HepG2 (cell line): ENCODE data around the gene EMILIN1. TPM values are rescaled to one million over a fixed set of nuclear protein-coding genes. Genes with fewer than 3 reads are reported as not detected.

Experiments
- ARID2 ChIP-seq: sonication (generic); formaldehyde crosslinking; IDR thresholded peaks from 2 replicates; pipeline ENCODE4 v1.8.1; 2022; ENCODE audit warnings: mild to moderate bottlenecking, missing genetic modification reagents, borderline replicate concordance
- JARID2 ChIP-seq: sonication (generic); formaldehyde crosslinking; IDR thresholded peaks from 2 replicates; pipeline ENCODE4 v1.8.1; 2023; ENCODE audit warnings: missing genetic modification reagents, inconsistent platforms; ENCODE audit not compliant: insufficient replicate concordance
- KDM5B ChIP-seq: sonication (generic); formaldehyde crosslinking; IDR thresholded peaks from 2 replicates; pipeline ENCODE4 v1.4.0; 2020; ENCODE audit warnings: missing genetic modification reagents, mild to moderate bottlenecking, borderline replicate concordance
- NFKBIZ ChIP-seq: IDR thresholded peaks from 2 replicates; pipeline ENCODE4 v1.6.1; 2018; ENCODE audit warnings: missing genetic modification reagents, missing compliant biosample characterization
- SKI ChIP-seq: fragments of 450-650 bp; IDR thresholded peaks from one replicate; pipeline ENCODE4 v1.6.1; 2018; ENCODE audit warnings: mild to moderate bottlenecking; ENCODE audit not compliant: partially characterized antibody
- SMYD3 ChIP-seq: sonication (generic); formaldehyde crosslinking; IDR thresholded peaks from 2 replicates; pipeline ENCODE4 v1.8.1; 2023; ENCODE audit warnings: mild to moderate bottlenecking, missing genetic modification reagents
- TBX2 ChIP-seq: sonication (generic); formaldehyde crosslinking; IDR thresholded peaks from 2 replicates; pipeline ENCODE4 v1.5.0; 2020; ENCODE audit warnings: missing genetic modification reagents, mild to moderate bottlenecking, borderline replicate concordance
- ZBTB37 ChIP-seq: sonication (generic); formaldehyde crosslinking; IDR thresholded peaks from 2 replicates; pipeline ENCODE4 v1.4.0; 2020; ENCODE audit warnings: mild to moderate bottlenecking, missing genetic modification reagents
- ZNF556 ChIP-seq: sonication (generic); formaldehyde crosslinking; IDR thresholded peaks from 2 replicates; pipeline ENCODE4 v1.4.0; 2020; ENCODE audit warnings: mild to moderate bottlenecking, missing genetic modification reagents, borderline replicate concordance
- ZNF558 ChIP-seq: sonication (generic); formaldehyde crosslinking; IDR thresholded peaks from 2 replicates; pipeline ENCODE4 v1.9.0; 2022; ENCODE audit warnings: mild to moderate bottlenecking, missing genetic modification reagents, borderline replicate concordance
- ZNF703 ChIP-seq: sonication (generic); formaldehyde crosslinking; IDR thresholded peaks from 2 replicates; pipeline ENCODE4 v1.5.1; 2020; ENCODE audit warnings: missing genetic modification reagents, mild to moderate bottlenecking, moderate library complexity, borderline replicate concordance
- ZNF790 ChIP-seq: sonication (generic); formaldehyde crosslinking; IDR thresholded peaks from 2 replicates; pipeline ENCODE4 v1.8.0; 2022; ENCODE audit warnings: missing genetic modification reagents, mild to moderate bottlenecking, borderline replicate concordance
- ZNF883 ChIP-seq: sonication (generic); formaldehyde crosslinking; IDR thresholded peaks from 2 replicates; pipeline ENCODE4 v1.5.1; 2020; ENCODE audit warnings: mild to moderate bottlenecking, missing genetic modification reagents; ENCODE audit errors: not compliant biosample characterization
- ZNF891 ChIP-seq: sonication (generic); formaldehyde crosslinking; IDR thresholded peaks from 2 replicates; pipeline ENCODE4 v1.5.0; 2020; ENCODE audit warnings: mild to moderate bottlenecking, missing genetic modification reagents
- polyA plus RNA-seq, 8 experiments: library from polyadenylated mRNA; depleted of rRNA in 3 of 8; stranded (reverse) in 7 of 8; unstranded in 1 of 8; fragments of >200 nt; fragmentation: Illumina TruSeq in 4 of 8; extraction: Trizol in 4 of 8; gene quantifications; 2 replicates each; pipeline versions ENCODE4 v1.2.1 to v1.2.3, GENCODE V29; 2011 to 2016; ENCODE audit warnings: low read depth in 4 of 8, missing spikeins in 1 of 8, mixed read lengths in 1 of 8; ENCODE audit not compliant: insufficient read depth in 1 of 8
- total RNA-seq, 5 experiments: library from RNA; depleted of rRNA; stranded (reverse); fragments of >200 nt; fragmentation: Illumina TruSeq; extraction: Trizol; gene quantifications; 2 replicates each; pipeline ENCODE4 v1.2.3, GENCODE V29; 2016; ENCODE audit warnings: low read depth in 1 of 5
- TF ChIP-seq, protein P1 (sequence below): sonication (generic); formaldehyde crosslinking; IDR thresholded peaks from 2 replicates; pipeline ENCODE4 v1.5.0; 2020; ENCODE audit warnings: mild to moderate bottlenecking, missing genetic modification reagents
- TF ChIP-seq, protein P2 (sequence below): IDR thresholded peaks from 2 replicates; pipeline ENCODE4 v1.6.1; 2016; ENCODE audit warnings: low read depth
- TF ChIP-seq, protein P3 (sequence below): sonication (generic); formaldehyde crosslinking; IDR thresholded peaks from 2 replicates; pipeline ENCODE4 v1.4.0; 2020; ENCODE audit warnings: low read depth, missing genetic modification reagents

The EMILIN1 gene
- total and polyA plus RNA-seq, 2 of the 13 experiments (the other 11 are each of a cell fraction or from before 2014, with no cell fraction given), result 8.1 to 9.7 TPM

DNA sequence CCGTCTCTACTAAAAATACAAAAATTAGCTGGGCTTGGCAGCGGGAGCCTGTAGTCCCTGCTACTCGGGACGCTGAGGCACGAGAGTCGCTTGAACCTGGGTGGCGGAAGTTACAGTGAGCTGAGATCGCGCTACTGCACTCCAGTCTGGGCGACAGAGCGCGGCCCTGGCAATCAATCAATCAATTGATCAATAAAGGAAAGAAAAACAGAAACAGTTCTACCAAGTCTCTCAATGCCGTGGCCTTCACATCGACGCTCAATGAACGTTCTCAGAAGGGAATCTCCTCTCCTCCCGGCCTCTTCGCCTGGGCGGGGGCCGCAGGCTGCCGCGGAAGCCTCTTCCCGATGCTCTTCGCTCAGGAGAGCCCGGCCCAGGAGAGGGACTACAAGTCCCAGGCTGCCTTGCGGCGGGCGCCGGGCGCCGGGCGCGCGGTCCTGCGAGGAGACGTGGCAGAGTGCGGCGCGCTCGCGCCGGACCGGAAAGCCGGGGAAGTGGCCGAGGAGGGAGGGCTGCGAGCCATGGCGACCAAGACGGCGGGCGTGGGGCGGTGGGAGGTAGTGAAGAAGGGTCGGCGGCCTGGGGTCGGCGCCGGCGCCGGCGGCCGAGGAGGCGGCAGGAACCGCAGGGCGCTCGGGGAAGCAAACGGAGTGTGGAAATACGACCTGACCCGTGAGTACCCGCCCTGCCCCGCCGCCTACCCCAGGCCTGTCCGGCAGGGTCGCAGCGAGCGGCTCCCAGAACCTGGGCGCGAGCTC is 45.7 kb upstream of the EMILIN1 start, which contains the start of gene TMEM214 (continued):
- TF ChIP-seq KDM5B (CRISPR knock-in tag) (peak; percentile 88), ZNF558 (CRISPR knock-in tag) (no peak), ZNF790 (peak; percentile 10; the same call in 1 of the 2 replicates), SMYD3 (CRISPR knock-in tag) (peak; percentile 80), ZNF703 (CRISPR knock-in tag) (no peak), ZNF891 (CRISPR knock-in tag) (0 out of 2 replicates have a peak, but pooled peaks have one; percentile 39), ZNF556 (CRISPR knock-in tag) (peak; percentile 95), TBX2 (peak; percentile 77; the same call in 1 of the 2 replicates), ZNF883 (CRISPR knock-in tag) (peak; percentile 85), SKI (peak; percentile 68), ARID2 (CRISPR knock-in tag) (peak; percentile 85; the same call in 1 of the 2 replicates), NFKBIZ (CRISPR knock-in tag) (no peak), JARID2 (CRISPR knock-in tag) (no peak), ZBTB37 (CRISPR knock-in tag) (no peak)
- TF ChIP-seq, protein P1, sequence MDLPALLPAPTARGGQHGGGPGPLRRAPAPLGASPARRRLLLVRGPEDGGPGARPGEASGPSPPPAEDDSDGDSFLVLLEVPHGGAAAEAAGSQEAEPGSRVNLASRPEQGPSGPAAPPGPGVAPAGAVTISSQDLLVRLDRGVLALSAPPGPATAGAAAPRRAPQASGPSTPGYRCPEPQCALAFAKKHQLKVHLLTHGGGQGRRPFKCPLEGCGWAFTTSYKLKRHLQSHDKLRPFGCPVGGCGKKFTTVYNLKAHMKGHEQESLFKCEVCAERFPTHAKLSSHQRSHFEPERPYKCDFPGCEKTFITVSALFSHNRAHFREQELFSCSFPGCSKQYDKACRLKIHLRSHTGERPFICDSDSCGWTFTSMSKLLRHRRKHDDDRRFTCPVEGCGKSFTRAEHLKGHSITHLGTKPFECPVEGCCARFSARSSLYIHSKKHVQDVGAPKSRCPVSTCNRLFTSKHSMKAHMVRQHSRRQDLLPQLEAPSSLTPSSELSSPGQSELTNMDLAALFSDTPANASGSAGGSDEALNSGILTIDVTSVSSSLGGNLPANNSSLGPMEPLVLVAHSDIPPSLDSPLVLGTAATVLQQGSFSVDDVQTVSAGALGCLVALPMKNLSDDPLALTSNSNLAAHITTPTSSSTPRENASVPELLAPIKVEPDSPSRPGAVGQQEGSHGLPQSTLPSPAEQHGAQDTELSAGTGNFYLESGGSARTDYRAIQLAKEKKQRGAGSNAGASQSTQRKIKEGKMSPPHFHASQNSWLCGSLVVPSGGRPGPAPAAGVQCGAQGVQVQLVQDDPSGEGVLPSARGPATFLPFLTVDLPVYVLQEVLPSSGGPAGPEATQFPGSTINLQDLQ (CRISPR knock-in tag), result peak; percentile 55; the same call in 1 of the 2 replicates
- TF ChIP-seq, protein P2, sequence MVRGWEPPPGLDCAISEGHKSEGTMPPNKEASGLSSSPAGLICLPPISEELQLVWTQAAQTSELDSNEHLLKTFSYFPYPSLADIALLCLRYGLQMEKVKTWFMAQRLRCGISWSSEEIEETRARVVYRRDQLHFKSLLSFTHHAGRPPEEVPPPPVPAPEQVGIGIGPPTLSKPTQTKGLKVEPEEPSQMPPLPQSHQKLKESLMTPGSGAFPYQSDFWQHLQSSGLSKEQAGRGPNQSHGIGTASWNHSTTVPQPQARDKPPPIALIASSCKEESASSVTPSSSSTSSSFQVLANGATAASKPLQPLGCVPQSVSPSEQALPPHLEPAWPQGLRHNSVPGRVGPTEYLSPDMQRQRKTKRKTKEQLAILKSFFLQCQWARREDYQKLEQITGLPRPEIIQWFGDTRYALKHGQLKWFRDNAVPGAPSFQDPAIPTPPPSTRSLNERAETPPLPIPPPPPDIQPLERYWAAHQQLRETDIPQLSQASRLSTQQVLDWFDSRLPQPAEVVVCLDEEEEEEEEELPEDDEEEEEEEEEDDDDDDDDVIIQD (CRISPR knock-in tag), result peak; percentile 13; the same call in 1 of the 2 replicates
- TF ChIP-seq, protein P3, sequence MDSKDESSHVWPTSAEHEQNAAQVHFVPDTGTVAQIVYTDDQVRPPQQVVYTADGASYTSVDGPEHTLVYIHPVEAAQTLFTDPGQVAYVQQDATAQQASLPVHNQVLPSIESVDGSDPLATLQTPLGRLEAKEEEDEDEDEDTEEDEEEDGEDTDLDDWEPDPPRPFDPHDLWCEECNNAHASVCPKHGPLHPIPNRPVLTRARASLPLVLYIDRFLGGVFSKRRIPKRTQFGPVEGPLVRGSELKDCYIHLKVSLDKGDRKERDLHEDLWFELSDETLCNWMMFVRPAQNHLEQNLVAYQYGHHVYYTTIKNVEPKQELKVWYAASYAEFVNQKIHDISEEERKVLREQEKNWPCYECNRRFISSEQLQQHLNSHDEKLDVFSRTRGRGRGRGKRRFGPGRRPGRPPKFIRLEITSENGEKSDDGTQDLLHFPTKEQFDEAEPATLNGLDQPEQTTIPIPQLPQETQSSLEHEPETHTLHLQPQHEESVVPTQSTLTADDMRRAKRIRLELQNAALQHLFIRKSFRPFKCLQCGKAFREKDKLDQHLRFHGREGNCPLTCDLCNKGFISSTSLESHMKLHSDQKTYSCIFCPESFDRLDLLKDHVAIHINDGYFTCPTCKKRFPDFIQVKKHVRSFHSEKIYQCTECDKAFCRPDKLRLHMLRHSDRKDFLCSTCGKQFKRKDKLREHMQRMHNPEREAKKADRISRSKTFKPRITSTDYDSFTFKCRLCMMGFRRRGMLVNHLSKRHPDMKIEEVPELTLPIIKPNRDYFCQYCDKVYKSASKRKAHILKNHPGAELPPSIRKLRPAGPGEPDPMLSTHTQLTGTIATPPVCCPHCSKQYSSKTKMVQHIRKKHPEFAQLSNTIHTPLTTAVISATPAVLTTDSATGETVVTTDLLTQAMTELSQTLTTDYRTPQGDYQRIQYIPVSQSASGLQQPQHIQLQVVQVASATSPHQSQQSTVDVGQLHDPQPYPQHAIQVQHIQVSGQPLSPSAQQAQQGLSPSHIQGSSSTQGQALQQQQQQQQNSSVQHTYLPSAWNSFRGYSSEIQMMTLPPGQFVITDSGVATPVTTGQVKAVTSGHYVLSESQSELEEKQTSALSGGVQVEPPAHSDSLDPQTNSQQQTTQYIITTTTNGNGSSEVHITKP (CRISPR knock-in tag), result no peak
